ENCODE measurements around the gene EFCAB6.

GRCh38 chr22:43622886-43623285 is 189.2 kb downstream of the EFCAB6 start:
- TF ChIP-seq REST (IDR thresholded peaks at IDR 0.05; ENCODE audit: low read depth) (no peak), NFIC (IDR thresholded peaks at IDR 0.05) (no peak), TAF1 (IDR thresholded peaks at IDR 0.05; ENCODE audit: low read depth) (no peak), YY1 (IDR thresholded peaks at IDR 0.05; ENCODE audit: low read depth) (no peak), ZBTB7A (IDR thresholded peaks at IDR 0.05; ENCODE audit: low read depth) (no peak), USF1 (IDR thresholded peaks at IDR 0.05) (no peak), MAX (IDR thresholded peaks at IDR 0.05) (no peak), RAD21 (IDR thresholded peaks at IDR 0.05; ENCODE audit: low read depth) (no peak), CEBPB (IDR thresholded peaks at IDR 0.05) (no peak), TEAD4 (IDR thresholded peaks at IDR 0.05) (no peak), EGR1 (IDR thresholded peaks at IDR 0.05) (no peak), EP300 (IDR thresholded peaks at IDR 0.05; ENCODE audit: borderline replicate concordance) (no peak), TCF12 (IDR thresholded peaks at IDR 0.05; ENCODE audit: low read depth) (no peak)

All from Ishikawa (cell line).